HG03558 (cell line): Measurements from ENCODE around the gene ITPRID1.
"Not testable (repeated sequence)": the region's sequence is repeated elsewhere in the genome, so short reads cannot be mapped to it uniquely, and the experiment has no call there.

Experiments used
- ATAC-seq: cut with Tn5 transposase; IDR thresholded peaks from one replicate; pipeline ENCODE4 v1.9.1; 2021; ENCODE audit warnings: moderate number of reproducible peaks; ENCODE audit not compliant: unreplicated experiment; ENCODE audit errors: extremely low read depth

ITPRID1 gene

DNA sequence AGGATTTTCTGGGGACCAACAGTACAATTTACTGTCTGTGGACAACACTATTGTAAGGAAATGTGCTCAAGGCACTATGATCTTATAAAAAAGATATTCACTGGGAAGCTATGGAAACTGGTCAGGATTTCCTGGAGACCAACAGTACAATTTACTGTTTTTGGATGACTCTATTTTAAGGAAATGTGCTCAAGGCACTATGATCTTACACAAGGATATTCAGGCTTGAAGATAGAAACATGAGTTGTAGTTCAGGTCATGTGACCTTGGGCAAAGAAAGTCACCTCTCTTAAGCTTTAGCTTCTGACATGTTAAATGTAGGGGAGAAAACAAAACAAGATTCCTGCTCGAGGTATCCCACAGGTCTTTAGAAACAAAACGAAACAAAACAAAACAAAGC is 1.7 kb upstream of the ITPRID1 start:
- no peak for ATAC-seq

DNA sequence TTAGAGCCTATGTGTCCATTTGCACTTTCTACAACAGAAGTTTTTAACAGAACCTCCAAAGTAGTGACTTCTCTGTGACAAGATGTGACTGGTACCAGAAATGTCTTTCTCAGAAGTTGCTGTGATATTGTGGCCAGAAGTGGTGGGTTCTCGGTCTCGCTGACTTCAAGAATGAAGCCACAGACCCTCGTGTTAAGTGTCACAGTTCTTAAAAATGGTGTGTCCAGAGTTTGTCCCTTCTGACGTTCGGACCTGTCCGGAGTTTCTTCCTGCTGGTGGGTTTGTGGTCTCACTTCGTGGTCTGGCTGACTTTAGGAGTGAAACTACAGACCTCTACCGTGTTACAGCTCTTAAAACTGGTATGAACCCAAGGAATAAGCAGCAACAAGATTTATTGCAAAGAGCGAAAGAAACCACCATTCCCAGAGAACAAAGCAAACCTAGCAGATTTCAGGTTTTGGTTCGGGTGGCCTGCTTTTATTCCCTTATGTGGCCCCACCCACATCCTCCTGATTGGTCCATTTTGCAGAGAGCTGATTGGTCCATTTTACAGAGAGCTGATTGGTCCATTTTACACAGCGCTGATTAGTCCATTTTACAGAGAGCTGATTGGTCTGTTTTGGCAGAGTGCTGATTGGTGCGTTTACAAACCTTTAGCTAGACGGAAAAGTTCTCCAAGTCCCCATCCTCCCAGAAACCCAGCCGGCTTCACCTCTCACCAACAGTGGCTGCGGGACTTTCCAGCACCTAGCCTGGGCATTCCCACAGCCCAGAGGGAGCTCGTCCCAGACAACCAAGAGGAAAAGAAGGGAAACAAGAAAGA is 3.0 kb downstream of the ITPRID1 start:
- ATAC-seq: no peak

DNA sequence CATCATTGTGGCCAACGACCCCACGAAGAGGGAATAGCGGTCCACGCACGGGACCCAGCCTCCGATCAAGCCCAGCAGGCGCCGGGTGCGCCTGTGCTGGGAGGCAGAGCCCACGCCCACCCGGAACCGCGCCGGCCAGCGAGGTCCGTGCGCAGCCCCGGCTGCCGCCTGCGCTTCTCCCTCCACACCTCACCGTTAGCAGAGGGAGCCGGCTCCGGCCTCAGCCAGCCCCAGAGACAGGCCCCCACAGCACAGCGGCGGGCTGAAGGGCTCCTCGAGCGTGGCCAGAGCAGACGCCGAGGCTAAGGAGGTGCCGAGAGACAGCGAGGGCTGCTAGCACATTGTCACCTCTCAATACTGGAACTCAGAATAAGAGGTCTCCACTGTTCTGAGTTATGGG is 3.6 kb downstream of the ITPRID1 start:
- no peak for ATAC-seq

DNA sequence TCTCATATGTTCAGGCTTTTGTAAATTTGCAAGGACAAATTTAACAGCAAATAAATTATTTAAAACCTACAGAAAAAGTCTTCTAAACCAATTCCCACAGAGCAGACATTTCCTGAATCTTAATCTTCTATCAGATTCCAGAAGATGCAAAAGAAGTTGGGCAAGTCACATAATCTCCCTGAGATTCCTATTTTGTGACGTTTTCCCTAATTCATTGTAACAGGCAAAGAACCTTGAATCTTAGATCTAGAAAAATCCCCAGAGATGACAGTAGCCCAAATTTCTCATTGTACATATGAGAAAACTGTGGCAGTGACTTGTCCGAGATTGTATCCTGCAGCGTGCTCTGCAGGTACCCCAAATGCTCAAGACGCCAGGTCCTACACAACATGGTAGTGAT is 4.9 kb downstream of the ITPRID1 start:
- no peak for ATAC-seq

DNA sequence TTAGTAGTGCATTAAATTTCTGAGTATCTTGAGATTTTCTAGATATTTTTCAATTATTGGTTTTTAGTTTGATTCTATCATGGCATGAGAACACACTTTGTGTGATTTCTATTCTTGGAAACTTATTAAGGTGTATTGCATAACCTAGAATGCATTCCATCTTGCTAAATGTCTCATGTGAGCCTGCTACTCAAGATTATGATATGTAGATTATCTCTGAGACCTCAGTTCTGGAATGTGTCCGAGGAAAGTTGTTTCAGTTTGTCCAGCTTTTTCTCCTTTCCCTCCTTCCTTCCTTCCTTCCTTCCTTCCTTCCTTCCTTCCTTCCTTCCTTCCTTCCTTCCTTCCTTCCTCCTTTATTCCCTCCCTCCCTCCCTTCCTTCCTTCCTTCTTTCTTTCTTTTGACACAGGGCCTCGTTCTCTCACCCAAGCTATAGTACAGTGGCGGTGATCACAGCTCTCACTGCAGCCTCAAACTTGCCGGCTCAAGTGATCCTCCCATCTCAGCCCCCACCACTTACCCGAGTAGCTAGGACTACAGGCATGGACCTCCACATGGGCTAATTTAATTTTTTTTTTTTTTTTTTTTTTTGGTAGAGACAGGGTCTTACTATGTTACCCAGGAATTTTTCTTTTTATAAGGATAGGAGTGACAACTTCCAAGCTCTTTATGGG is 7.6 kb downstream of the ITPRID1 start:
- no peak for ATAC-seq

DNA sequence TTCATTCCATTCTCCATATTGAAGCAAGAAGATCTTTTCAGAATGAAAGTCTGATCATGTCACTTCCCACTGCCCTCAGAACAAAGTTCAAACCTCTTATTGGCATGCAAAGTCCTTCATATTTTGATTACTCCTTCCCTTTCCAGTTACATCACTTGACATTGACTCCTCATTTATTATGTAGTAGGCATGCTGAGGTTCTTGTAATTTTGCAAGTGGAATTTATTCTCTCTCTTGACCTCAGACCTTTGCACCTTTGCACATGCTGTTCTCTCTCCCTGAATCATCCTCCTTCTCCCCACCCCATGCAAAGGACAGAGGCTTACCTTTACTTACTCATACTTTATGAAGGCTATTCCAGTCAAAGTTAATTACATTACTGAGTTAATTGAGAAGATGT is 13.0 kb downstream of the ITPRID1 start:
- no peak for ATAC-seq

DNA sequence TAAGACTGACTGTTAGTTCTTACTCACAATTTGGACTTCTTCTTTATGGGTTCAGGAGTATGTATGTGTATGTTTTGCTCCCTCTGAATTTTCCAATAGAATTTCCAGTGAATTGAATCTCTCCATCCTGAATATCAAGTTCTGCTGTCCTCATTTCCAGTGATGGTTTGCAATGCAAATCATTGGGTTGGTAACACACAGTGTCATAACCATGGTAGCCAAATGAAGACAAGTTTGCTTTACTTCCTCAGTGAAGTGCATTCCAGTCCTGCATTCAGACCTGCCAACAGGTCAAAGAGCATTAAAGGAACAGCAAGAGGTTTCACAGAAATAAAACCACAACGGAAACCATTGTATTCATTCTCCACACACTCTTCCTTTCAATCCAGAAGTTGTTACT is 15.2 kb downstream of the ITPRID1 start:
- ATAC-seq: no peak

DNA sequence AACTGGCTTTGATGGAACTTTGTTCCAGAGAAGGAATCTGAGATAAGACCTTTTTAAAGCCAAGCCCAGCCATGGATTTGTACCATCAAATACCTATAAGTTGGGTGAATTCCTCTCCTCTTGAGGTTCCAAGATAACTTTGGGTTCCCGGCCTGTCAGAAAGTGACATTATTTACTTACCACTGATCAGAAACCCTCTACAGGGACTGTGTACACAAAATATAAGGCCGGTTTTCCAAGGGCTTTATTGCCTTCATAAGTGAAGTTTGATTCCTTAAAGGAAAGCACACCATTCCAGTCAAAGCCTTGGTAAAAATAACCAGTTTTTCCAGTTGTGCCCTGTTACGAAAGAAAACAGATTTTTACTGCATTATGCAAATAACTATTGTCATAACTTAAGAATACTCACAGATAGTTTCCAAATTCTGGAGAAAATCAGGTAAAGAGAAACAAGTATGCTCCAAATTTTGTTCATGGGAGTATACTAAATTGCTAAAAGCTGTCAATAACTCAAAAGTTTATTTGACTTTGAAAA is 26.8 kb downstream of the ITPRID1 start:
- not testable (repeated sequence) for ATAC-seq

DNA sequence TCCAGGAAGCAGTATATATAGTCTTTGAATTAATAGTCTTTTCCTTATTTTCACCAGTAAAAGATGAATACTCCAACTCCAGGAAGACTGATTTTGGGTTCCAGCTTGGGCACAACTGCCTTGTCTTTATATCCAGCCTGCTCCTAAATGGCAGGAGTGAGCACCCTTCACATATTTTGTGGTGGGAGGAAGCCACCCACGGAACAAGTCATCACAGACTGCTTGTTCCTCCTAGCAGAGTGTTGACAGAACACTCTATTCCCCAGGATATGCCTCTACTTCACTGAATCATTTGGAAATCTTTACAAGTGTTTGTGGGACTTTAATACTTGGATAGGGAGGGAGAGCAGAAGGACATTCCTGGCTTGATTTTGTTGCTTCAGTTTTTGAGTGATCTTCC is 31.7 kb downstream of the ITPRID1 start:
- no peak for ATAC-seq

DNA sequence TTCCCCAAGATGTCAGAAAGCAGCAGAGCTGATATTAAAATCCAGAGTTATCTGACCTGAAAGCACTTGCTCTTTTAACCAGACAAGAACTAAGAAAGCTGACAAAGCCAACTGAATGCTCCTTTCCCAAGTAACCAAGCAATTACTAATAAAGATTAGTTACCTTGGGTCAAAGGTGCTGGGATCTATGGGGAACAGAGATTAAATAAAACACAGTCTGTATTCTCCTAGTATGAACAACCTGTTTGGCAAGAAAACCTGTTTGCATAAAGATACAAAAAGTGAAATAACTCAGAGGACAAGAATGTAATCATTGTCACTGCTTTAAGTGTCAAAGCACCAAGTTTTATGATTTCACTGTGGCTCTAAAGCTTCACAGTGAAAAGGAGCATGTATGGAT is 35.7 kb downstream of the ITPRID1 start:
- no peak for ATAC-seq

DNA sequence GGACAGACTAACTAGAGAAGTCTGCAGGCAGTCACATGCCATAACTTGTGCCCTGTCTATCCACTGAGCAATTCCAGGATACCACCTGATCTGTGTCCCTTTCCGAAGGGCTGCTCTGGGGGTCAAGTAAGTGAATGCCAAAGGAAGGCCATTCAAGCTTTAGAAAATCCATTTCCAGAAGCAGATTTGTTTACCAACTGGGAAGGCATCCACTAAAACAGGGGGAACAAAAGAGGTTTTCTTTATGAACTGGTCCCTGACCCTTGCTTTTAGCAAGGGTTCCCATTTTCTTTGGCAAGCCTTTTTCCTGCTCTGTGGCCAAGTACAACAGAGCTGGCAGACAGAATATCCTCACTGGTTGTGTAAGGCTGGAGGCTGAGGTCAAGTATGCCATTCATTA is 36.5 kb downstream of the ITPRID1 start:
- ATAC-seq: no peak

DNA sequence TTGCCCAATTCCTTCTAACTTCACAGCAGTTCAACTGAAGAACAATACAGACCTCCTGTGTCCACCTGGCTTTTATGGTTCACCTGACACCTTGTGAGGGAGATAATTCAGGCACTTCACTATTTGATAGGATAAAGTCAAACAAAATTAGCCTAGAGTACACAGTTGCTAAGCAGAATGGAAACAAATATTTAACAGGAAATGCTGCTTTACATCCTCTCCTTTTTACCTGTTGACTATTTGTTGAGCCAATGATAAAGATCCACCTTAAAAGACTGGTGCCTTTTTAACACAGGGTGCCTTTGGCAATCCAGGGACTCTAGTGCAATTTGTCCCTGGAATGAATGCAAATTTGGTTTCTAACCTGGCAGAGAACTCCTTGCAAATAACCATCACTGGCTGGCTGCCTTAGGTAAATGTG is 39.8 kb downstream of the ITPRID1 start:
- ATAC-seq: no peak

DNA sequence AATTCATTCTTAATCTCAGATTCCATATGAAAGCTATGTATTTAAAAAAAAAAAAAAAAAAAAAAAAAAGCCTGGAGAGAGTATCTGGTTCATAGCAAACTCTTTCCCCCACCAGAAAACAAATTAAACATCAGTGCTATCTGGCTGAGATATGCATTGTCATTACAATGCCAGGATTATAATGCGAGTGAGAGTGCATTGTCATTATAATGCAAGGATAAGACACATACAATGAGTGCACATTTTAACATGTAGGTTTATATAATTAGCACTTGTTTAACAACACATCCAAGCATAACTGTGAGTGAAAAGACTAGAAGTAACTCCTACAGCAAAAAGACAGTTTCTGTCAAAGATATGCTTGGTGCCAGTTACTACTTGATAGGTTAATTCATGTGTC is 48.1 kb downstream of the ITPRID1 start:
- ATAC-seq: no peak

DNA sequence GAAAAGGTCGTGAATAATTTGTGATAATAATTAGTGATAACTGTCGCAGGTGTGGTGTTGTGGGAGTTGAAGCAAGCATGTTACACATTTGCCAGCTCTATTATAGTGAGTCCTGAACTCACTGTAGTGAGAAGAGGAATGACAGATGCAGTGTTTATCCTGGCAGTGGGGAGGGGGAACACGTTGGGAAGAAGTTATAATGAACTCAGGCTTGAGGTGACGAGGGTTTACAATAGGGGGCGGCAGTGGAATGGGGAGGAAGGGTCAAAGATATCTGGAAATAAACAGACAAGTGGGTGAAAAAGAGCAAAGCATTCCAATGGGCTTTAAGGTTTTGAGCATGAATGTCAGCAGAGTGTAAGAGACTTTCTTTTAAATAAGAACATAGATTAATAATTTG is 49.6 kb downstream of the ITPRID1 start:
- no peak for ATAC-seq

DNA sequence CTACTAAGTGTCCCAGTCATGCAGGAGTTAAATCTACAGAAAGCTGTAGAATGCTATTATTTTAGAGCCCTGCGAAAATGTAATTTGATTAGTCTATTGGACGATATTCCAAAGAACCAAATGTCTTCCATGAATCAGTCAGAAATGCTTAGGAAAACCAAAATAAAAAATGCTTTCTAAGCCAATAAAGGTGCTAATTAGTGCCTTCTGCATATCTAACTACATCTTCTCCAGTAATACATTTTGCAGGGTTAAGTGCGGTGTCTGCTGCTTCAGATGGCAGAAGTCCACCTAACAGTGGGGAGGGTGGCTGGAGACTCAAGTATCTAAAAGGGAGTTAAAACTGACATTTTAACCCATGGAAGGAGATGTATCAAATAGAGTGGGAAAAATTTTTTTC is 50.1 kb downstream of the ITPRID1 start:
- ATAC-seq: no peak

DNA sequence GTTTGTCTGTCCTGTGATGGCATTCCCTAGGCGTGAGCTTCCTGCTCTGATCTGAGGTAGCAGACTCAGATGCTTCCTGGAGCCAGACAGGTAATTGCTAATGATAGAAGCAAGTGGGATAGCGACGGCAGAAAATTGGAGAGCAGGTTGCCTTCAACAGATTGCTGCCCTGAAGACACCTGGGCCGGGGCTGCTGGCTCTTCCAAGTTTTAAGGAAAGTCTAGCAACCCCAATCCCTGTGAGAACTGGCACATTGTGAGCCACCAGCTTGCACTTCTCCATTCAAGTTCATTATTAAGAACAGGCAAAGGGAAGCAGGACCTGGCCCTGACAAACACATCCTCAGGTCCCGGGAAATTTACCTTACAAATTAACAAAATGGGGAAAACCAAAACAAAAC is 50.8 kb downstream of the ITPRID1 start:
- no peak for ATAC-seq

DNA sequence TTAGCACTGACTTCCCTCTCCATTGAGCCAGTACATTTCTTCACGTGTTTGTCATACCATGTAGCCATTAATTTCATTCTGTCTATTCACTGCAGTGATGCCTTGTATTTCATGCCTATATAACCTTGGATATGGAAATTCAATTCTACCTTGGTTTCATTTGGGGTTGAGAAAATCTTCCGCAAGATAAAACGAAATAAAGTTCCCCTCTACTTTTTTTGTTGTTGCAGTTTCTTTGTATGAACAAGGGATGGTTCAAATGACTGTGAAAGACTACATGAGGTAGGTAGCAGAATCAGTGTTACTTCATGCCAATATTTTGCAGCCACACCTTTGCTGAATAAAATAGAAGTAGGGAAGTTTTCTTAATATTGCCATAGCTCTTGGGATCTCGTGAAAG is 55.6 kb downstream of the ITPRID1 start:
- no peak for ATAC-seq

DNA sequence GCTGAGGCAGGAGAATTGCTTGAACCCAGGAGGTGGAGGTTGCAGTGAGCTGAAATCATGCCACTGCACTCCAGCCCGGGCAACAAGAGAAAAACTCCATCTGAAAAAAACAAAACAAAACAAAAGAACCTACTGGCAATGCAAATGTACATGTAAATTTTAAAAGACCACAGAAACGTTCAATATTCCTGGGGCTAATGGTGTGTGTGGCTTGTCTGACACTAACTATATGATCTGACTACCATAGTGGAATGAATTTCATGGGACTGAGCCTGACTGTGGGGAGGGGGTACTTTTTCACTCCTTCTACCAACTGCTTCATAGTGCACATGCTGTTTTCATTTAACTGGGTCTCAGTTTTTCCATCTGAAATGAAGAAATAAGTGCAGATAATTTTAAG is 69.6 kb downstream of the ITPRID1 start:
- ATAC-seq: no peak

DNA sequence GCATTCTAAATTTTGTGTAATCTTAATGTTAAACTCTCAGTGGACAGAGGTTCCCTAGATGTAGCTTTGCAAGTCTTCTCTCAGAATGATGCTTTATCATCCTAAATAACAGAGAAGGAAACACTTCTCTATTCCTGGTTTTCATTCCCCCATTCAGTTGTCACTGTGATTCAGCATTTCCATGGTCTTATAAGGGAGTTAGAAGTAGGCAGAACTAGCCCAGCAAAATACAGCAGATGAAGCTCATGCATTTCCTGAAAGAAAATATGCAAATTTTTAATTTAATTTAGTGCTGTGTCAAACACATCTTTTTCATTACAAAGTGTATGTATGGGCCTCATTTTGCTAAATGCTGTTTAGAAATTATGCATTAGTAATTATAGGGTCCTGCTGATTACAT is 70.1 kb downstream of the ITPRID1 start:
- ATAC-seq: no peak

DNA sequence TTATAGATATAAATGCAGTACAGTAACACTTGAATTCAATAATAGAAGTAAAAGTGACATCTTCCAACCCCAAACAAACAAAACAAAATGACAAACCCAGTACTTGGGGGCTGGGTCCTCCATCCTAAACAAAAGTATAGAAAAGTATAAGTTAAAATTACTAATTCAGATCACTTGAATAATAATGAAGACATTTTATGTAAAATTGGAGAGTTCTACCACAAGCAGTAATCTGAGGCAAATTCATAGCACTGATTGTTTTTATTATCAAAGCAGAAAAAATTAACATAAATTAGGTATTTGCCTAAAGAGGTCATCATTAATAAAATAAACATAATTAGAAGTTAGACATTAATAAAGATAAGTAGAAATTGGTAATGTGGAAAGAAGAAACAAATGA is 81.5 kb downstream of the ITPRID1 start:
- ATAC-seq: no peak

DNA sequence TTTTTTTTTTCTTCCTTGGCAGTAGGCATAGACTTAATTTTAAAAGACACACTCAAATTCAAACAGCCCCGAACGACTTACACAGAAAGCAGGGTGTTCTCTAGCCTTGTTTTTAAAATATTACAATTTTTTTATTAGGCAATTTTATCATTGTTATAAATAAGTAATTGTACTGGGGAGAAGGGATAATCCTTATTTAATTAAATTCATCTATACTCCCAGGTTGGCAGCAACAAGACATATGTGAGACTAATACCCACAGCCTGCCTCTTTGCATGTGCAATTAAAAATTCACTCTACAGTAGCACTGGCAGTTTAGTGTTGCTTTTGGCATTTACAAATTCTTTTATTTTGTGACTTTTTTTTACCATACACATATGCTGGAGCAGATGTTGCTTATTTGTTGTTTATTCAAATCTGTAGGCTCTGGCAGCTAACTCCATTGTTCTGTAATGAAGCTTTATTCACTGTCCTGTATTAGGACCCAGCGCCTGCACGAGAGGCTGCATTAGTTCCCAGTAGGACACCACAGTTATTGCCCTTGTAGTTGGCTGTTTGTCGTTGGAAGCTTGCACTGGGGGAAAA is 88.2 kb downstream of the ITPRID1 start:
- ATAC-seq: no peak
